HepG2 (cell line): Measurements from ENCODE around the gene TMEM63B. TPM values are rescaled to one million over a fixed set of nuclear protein-coding genes. Genes with fewer than 3 reads are reported as not detected.

Experiments
- BHLHE40 ChIP-seq: IDR thresholded peaks from 2 replicates; pipeline ENCODE4 v1.6.1; 2011; ENCODE audit warnings: low read length, improper control_type of control experiment
- BORCS8-MEF2B ChIP-seq: sonication (generic); formaldehyde crosslinking; IDR thresholded peaks from 2 replicates; pipeline ENCODE4 v1.8.0; 2022; ENCODE audit warnings: mild to moderate bottlenecking, missing genetic modification reagents
- DDIT3 ChIP-seq: sonication (generic); formaldehyde crosslinking; IDR thresholded peaks from 2 replicates; pipeline ENCODE4 v1.4.0; 2020; ENCODE audit warnings: mild to moderate bottlenecking, missing genetic modification reagents
- GTF3A ChIP-seq: sonication (generic); formaldehyde crosslinking; conservative IDR thresholded peaks from 2 replicates; pipeline ENCODE4 v1.4.0; 2020; ENCODE audit warnings: mild to moderate bottlenecking, missing genetic modification reagents
- MEIS2 ChIP-seq: sonication (generic); formaldehyde crosslinking; IDR thresholded peaks from 2 replicates; pipeline ENCODE4 v1.9.0; 2021; ENCODE audit warnings: mild to moderate bottlenecking, missing genetic modification reagents
- MXD3 ChIP-seq: IDR thresholded peaks from 2 replicates; pipeline ENCODE4 v1.6.1; 2016; ENCODE audit warnings: mild to moderate bottlenecking, missing biosample characterization, missing genetic modification reagents
- NFE2 ChIP-seq: sonication (generic); formaldehyde crosslinking; IDR thresholded peaks from 2 replicates; pipeline ENCODE4 v1.4.0; 2020; ENCODE audit warnings: missing genetic modification reagents
- PBX2 ChIP-seq: IDR thresholded peaks from 2 replicates; pipeline ENCODE4 v1.6.1; 2016; ENCODE audit warnings: control low read depth
- SNRNP70 ChIP-seq: fragments of 200-400 bp; formaldehyde crosslinking; IDR thresholded peaks from 2 replicates; pipeline ENCODE4 v1.6.1; 2017; ENCODE audit warnings: mild to moderate bottlenecking, low read depth, low read length, moderate library complexity
- SOX13 ChIP-seq, 3 experiments: fragments of 450-650 bp in 1 of 3; sonication (generic) in 1 of 3; formaldehyde crosslinking in 1 of 3; IDR thresholded peaks in 2 of 3; conservative IDR thresholded peaks in 1 of 3; 2 replicates each; pipeline versions ENCODE4 v1.5.0 to v1.6.1; 2016 to 2020; ENCODE audit warnings: antibody characterized with exemption in 1 of 3, mild to moderate bottlenecking in 1 of 3, missing compliant biosample characterization in 1 of 3, missing genetic modification reagents in 1 of 3, moderate library complexity in 1 of 3
- SP4 ChIP-seq: sonication (generic); formaldehyde crosslinking; IDR thresholded peaks from 2 replicates; pipeline ENCODE4 v1.8.1; 2023; ENCODE audit warnings: mild to moderate bottlenecking, missing genetic modification reagents
- TBX3 ChIP-seq: fragments of 450-650 bp; IDR thresholded peaks from 2 replicates; pipeline ENCODE4 v1.6.1; 2017; ENCODE audit warnings: antibody characterized with exemption, mild to moderate bottlenecking, inconsistent platforms, borderline replicate concordance
- ZC3H13 ChIP-seq: sonication (generic); formaldehyde crosslinking; IDR thresholded peaks from 2 replicates; pipeline ENCODE4 v1.8.1; 2023; ENCODE audit warnings: mild to moderate bottlenecking, missing genetic modification reagents, moderate library complexity
- ZFP90 ChIP-seq: sonication (generic); formaldehyde crosslinking; IDR thresholded peaks from 2 replicates; pipeline ENCODE4 v1.8.0; 2022; ENCODE audit warnings: missing genetic modification reagents, mild to moderate bottlenecking, inconsistent platforms, borderline replicate concordance
- ZIK1 ChIP-seq: sonication (generic); formaldehyde crosslinking; IDR thresholded peaks from 2 replicates; pipeline ENCODE4 v1.5.0; 2020; ENCODE audit warnings: mild to moderate bottlenecking, low read depth, missing genetic modification reagents, borderline replicate concordance
- ZMAT5 ChIP-seq: sonication (generic); formaldehyde crosslinking; IDR thresholded peaks from 2 replicates; pipeline ENCODE4 v1.5.0; 2020; ENCODE audit warnings: mild to moderate bottlenecking, low read depth, missing genetic modification reagents, borderline replicate concordance
- ZNF350 ChIP-seq: sonication (generic); formaldehyde crosslinking; IDR thresholded peaks from 2 replicates; pipeline ENCODE4 v1.4.0; 2020; ENCODE audit warnings: mild to moderate bottlenecking, low read depth, missing genetic modification reagents, borderline replicate concordance
- ZNF850 ChIP-seq: sonication (generic); formaldehyde crosslinking; conservative IDR thresholded peaks from 2 replicates; pipeline ENCODE4 v1.9.0; 2021; ENCODE audit warnings: mild to moderate bottlenecking, missing genetic modification reagents
- polyA plus RNA-seq, 8 experiments: library from polyadenylated mRNA; depleted of rRNA in 3 of 8; stranded (reverse) in 7 of 8; unstranded in 1 of 8; fragments of >200 nt; fragmentation: Illumina TruSeq in 4 of 8; extraction: Trizol in 4 of 8; gene quantifications; 2 replicates each; pipeline versions ENCODE4 v1.2.1 to v1.2.3, GENCODE V29; 2011 to 2016; ENCODE audit warnings: low read depth in 4 of 8, missing spikeins in 1 of 8, mixed read lengths in 1 of 8; ENCODE audit not compliant: insufficient read depth in 1 of 8
- total RNA-seq, 5 experiments: library from RNA; depleted of rRNA; stranded (reverse); fragments of >200 nt; fragmentation: Illumina TruSeq; extraction: Trizol; gene quantifications; 2 replicates each; pipeline ENCODE4 v1.2.3, GENCODE V29; 2016; ENCODE audit warnings: low read depth in 1 of 5
- TF ChIP-seq, protein P1 (sequence below): IDR thresholded peaks from 2 replicates; pipeline ENCODE4 v1.6.1; 2012; ENCODE audit warnings: inconsistent platforms
- TF ChIP-seq, protein P2 (sequence below): sonication (generic); formaldehyde crosslinking; IDR thresholded peaks from 2 replicates; pipeline ENCODE4 v1.8.0; 2023; ENCODE audit warnings: mild to moderate bottlenecking, missing genetic modification reagents
- TF ChIP-seq, protein P3 (sequence below): sonication (generic); formaldehyde crosslinking; IDR thresholded peaks from 2 replicates; pipeline ENCODE4 v1.5.0; 2020; ENCODE audit warnings: mild to moderate bottlenecking, missing genetic modification reagents
- TF ChIP-seq, protein P4 (sequence below): IDR thresholded peaks from 2 replicates; pipeline ENCODE4 v1.6.1; 2012; ENCODE audit warnings: low read depth, low read length, improper control_type of control experiment

TMEM63B gene
- total and polyA plus RNA-seq, 2 of the 13 experiments (the other 11 are each of a cell fraction or from before 2014, with no cell fraction given) = 27.4 to 75.8 TPM

- no peak for TF ChIP-seq BHLHE40
- no peak for TF ChIP-seq MEIS2
- TF ChIP-seq, protein P1, sequence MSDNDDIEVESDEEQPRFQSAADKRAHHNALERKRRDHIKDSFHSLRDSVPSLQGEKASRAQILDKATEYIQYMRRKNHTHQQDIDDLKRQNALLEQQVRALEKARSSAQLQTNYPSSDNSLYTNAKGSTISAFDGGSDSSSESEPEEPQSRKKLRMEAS = no peak
- TF ChIP-seq, protein P2, sequence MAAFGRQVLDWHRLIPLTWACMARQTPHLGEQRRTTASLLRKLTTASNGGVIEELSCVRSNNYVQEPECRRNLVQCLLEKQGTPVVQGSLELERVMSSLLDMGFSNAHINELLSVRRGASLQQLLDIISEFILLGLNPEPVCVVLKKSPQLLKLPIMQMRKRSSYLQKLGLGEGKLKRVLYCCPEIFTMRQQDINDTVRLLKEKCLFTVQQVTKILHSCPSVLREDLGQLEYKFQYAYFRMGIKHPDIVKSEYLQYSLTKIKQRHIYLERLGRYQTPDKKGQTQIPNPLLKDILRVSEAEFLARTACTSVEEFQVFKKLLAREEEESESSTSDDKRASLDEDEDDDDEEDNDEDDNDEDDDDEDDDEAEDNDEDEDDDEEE (CRISPR knock-in tag) = no peak
- TF ChIP-seq ZFP90 (CRISPR knock-in tag) = no peak
- 0 out of 2 replicates have a peak, but pooled peaks have one; percentile 9 for TF ChIP-seq SP4
- TF ChIP-seq, protein P3, sequence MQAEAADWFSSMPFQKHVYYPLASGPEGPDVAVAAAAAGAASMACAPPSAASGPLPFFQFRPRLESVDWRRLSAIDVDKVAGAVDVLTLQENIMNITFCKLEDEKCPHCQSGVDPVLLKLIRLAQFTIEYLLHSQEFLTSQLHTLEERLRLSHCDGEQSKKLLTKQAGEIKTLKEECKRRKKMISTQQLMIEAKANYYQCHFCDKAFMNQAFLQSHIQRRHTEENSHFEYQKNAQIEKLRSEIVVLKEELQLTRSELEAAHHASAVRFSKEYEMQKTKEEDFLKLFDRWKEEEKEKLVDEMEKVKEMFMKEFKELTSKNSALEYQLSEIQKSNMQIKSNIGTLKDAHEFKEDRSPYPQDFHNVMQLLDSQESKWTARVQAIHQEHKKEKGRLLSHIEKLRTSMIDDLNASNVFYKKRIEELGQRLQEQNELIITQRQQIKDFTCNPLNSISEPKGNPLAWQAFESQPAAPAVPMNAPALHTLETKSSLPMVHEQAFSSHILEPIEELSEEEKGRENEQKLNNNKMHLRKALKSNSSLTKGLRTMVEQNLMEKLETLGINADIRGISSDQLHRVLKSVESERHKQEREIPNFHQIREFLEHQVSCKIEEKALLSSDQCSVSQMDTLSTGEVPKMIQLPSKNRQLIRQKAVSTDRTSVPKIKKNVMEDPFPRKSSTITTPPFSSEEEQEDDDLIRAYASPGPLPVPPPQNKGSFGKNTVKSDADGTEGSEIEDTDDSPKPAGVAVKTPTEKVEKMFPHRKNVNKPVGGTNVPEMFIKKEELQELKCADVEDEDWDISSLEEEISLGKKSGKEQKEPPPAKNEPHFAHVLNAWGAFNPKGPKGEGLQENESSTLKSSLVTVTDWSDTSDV (CRISPR knock-in tag) = no peak
- TF ChIP-seq ZIK1 (CRISPR knock-in tag) = no peak
- TF ChIP-seq ZC3H13 (CRISPR knock-in tag) = peak; percentile 67; the same call in 1 of the 2 replicates
- TF ChIP-seq MXD3 (CRISPR knock-in tag) = no peak
- TF ChIP-seq PBX2 = no peak
- TF ChIP-seq TBX3 = no peak
- TF ChIP-seq ZMAT5 (CRISPR knock-in tag) = no peak
- TF ChIP-seq, protein P4, sequence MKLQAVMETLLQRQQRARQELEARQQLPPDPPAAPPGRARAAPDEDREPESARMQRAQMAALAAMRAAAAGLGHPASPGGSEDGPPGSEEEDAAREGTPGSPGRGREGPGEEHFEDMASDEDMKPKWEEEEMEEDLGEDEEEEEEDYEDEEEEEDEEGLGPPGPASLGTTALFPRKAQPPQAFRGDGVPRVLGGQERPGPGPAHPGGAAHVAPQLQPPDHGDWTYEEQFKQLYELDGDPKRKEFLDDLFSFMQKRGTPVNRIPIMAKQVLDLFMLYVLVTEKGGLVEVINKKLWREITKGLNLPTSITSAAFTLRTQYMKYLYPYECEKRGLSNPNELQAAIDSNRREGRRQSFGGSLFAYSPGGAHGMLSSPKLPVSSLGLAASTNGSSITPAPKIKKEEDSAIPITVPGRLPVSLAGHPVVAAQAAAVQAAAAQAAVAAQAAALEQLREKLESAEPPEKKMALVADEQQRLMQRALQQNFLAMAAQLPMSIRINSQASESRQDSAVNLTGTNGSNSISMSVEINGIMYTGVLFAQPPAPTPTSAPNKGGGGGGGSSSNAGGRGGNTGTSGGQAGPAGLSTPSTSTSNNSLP = no peak
- no peak for TF ChIP-seq DDIT3 (CRISPR knock-in tag)
- TF ChIP-seq ZNF350 (CRISPR knock-in tag) = no peak
- TF ChIP-seq BORCS8-MEF2B (CRISPR knock-in tag) = 0 out of 2 replicates have a peak, but pooled peaks have one; percentile 38
- no peak for TF ChIP-seq ZNF850 (CRISPR knock-in tag)
- TF ChIP-seq SOX13 (IDR thresholded peaks at IDR 0.05) = no peak
- TF ChIP-seq SOX13 (CRISPR knock-in tag; conservative IDR thresholded peaks at IDR 0.05 in 1 of 2, IDR thresholded peaks at IDR 0.05 in 1 of 2) = no peak
- no peak for TF ChIP-seq GTF3A (CRISPR knock-in tag)
- TF ChIP-seq SNRNP70 = no peak
- no peak for TF ChIP-seq NFE2 (CRISPR knock-in tag)
Observed at GRCh38 chr6:44110966-44111365, 16.4 kb upstream of the TMEM63B start (continued).
